D341Med (cell line): ENCODE measurements around the gene DPYD.

Experiments
- DNase-seq: peaks from one replicate; pipeline ENCODE4 v3.0.0; 2012; ENCODE audit warnings: low spot score

Gene DPYD

GRCh38 chr1:97427371-97427770 is 493.5 kb downstream of the DPYD start:
- DNase-seq = no peak

DNA sequence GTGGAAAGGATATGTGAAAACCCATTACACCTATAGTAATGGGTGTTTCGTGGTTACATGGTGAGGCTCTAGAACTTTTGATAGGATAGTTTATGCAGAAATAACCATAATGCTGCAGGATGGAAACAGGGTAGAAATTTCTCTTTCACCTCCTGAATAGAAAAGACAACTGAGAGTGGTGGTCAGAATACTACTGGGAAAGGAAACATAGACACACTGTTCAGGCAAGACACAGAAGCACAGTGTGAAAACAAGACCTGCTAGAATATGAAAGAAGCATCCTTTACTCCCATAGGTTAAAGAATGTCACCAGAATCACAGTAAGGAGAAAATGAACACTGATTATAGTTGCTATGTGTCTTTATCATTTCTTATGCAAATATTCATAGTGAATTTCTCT is 496.6 kb downstream of the DPYD start:
- DNase-seq = no peak

- no peak for DNase-seq
These were observed 497.4 kb downstream of the DPYD start for GRCh38 chr1:97423403-97423802.

DNA sequence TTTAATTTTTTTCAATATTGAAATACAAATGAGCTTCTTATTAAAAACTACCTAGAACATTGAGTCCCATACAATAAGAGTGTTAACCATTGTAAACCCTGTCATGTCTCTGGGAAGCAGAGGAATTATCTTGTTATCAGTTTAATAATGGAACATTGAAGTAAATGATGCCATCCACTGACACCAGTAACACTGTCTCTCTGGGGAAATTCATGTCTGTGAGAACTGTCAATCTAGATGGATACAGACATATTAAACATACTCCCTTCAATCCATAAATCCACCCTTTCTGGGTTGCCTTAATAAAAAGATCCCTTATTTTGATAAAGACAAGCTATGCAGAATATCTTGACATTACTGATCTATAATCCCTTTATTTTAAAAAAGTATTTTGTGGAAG is 503.2 kb downstream of the DPYD start:
- no peak for DNase-seq

DNA sequence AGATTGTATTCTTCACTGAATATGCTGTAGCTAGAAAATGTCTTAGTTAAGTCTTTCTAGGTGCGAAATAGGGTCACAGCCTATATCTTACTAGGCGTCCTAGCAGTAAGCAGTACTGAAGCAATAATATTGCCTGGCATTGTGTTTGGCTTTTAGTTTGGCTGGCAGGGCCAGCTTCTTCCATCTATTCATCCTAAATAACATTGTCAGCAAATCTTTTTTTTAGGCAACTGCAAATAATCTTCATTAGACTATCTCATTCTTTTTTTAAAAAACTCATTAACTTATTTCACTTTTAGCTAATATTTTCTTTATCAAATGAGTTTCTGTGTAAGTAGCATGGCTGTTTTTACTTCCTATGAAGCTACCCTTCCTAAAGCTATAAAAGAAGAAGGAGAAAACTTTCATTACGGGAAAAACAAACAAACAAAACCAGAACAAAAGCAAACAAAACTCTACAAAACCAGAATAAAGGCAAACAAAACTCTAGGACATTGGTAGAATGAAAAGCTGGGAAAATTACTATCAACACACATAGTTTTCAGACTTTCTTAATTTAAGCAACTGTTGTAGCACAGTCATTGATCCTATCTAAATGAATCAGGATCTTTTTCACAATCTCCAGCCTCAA is 506.0 kb downstream of the DPYD start:
- no peak for DNase-seq

DNA sequence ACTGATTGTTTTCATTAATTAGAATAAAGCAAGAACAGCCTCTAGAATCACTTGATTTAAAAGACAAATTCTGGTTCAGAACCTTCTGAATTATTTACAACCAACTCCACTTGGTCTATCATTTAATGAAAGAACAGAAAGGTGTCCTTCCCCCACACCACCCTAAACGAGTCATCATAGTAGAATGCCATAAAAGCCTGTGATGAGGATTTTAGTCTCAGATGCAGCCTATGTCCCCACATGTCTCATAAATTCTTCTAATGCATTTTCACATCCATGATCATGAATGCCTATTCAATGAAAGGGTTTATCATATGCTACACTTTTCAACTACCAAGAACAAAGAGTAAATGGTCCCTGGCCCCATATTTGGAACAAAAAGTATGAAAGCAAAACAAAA is 508.1 kb downstream of the DPYD start:
- DNase-seq = no peak

- no peak for DNase-seq
These were observed 508.7 kb downstream of the DPYD start for GRCh38 chr1:97412166-97412565.

GRCh38 chr1:97396463-97396862 is 524.4 kb downstream of the DPYD start:
- no peak for DNase-seq

DNA sequence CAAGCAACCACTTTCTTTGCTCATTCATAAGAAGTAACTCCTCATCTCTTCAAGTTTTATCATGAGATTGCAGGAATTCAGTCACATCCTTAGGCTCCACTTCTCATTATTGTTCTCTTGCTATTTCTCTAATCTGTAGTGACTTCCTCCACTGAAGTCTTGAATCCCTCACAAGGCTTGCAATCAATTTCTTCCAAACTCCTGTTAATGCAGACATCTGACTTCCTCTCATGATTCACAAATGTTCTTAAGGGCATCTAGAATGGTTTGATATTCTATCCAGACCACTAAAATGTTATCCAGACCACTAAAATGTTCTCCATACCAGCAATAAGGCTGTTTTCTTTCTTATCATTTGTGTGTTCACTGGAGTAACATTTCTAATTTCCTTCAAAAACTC is 528.1 kb downstream of the DPYD start:
- DNase-seq = no peak

DNA sequence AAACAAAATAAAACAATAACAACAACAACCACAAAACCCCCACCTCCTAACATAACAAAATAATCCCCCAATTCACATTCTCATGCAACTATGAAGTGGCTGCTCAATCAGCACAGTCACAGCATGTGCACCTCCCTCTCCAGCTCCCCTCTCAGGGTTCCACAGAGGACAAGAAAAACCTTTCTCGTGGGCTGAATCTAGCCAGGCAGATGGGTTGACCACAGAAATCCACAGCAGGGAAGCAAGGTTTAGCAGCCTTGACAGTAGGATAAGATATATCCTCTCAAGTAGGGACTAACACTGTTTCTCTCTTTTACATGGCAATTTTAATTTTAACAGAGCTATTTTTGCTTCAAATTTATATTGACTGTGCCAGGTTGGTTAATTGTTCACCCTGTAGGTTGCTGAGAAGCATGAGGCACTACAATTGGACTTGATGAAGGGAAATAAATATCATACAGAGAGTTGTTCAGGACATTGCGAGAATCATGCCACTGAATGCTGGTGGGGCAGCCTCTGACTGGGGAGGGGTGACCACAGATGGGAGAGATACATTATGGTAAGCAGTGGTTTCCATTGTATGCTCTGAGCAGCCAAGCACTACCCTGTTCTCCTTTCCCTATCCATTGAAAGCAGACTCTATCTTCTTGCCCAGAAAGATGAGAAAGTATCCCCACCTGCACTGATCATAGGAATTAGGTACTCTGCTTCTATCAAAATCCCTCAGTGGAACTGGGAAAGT is 535.1 kb downstream of the DPYD start:
- DNase-seq = no peak

DNA sequence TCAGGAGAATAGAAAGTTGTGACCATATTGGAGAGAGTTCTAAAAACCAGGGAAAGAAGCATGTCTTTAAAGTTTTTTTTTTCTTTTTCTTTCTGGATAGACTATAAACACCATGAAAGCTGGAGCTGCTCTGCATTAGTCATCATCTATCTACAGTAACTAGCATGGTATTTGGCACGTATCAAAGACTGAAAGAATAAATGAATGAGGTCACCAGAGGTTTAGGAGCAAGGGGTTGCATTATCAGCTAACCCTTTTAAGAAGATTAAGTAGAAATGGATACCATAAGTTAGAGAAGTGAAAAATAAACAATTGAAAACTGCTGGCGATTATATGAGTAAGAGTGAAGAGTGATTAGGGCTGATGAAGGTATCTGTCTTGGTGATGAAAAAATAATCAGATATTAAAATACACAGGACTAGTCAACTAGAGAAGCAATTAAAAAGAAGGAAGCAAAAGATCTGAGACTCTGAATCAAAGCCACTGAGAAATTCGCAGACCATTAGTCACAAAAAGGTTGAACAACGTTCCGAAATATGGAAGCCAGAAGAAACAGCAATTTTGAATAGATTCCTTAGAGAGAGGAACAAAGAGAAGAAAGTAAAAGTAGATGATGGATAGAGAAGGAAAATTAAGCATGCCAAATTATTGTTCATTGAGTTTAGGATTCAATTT is 536.4 kb downstream of the DPYD start:
- no peak for DNase-seq

DNA sequence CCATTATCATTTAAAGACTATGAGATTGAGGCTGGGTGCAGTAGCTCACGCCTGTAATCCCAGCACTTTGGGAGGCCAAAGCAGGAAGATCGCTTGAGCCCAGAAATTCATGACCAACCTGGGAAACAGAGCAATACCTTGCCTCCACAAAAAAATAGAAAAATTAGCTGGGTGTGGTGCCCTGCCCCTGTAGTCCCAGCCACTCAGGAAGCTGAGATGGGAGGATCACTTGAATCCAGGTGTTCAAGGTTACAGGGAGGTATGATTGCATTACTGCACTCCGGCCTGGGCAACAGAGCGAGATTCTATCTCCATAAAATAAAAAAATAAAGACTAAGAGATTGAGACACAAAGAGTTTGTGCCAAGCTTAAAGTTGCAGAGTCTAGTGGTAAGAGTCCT is 537.0 kb downstream of the DPYD start:
- no peak for DNase-seq

DNA sequence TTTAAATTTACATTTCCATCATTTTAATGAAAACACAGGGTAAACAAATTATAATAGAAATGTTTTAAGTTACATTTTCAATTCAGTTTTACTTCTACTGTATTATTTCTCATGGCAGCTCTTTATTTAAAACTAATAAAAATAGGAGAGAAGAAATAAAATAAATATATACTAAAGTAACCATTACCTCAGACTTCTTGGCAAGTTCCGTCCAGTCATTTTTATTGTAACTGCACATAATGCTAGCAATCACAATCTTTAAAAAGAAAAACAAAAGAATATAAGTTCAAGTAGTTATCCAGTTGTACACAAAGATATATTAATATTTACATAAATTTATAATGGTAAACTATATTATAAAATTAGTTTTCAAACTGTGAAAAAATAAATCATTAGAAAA is 538.6 kb downstream of the DPYD start:
- DNase-seq = no peak

DNA sequence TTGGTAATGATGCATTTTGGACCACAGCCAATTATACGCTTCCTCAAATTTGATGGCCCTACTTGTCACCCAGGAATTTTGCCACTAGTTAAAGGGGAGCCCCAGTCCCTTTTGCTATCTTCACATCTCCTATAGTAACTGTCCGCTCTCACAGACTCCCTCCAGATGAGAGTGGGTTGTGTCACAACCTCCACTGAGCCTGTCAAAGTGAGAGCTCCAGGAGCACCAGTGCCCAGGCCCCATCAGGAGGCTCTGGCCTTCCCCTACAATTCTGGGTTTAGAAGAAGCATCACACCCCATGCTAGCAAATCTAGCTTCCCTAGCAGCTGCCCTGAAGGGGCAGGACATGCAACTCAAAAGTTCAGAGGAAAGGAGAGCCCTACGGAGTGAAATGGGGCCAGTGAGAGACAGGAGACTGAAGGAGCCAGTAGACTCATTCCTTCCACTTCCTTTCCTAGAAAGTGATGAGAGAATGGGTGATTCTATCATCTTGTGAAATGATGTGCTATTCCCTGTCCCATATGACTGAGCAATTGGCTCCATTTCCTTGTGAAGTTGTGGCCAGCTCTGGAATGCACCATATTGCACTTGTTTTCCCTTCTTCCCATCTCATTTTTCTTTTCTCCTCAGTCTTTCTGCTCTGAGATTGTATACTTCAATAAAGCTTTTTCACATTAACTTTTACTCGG is 541.3 kb downstream of the DPYD start:
- DNase-seq = no peak

DNA sequence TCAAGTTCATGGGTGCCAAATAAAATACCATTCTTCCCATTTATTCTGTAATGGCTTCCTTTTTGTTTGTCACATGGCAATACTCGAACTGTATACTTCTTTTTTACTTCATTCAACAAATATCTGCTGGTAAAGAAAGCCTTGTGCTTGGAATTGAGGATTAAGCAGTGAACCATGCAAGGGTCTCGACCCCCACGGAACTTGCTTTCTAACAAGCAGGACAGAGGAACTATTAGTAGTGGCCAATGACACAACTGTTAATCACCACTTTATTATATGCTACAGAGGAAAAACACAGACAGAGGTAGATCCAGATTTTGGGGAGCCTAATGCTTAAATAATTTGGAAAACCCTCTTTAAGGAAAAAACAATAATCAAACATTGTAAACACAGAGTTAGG is 542.2 kb downstream of the DPYD start:
- DNase-seq = no peak

- DNase-seq = no peak
These were observed 543.3 kb downstream of the DPYD start for GRCh38 chr1:97377432-97378034.

- DNase-seq = no peak
These were observed 547.8 kb downstream of the DPYD start for GRCh38 chr1:97373000-97373399.

DNA sequence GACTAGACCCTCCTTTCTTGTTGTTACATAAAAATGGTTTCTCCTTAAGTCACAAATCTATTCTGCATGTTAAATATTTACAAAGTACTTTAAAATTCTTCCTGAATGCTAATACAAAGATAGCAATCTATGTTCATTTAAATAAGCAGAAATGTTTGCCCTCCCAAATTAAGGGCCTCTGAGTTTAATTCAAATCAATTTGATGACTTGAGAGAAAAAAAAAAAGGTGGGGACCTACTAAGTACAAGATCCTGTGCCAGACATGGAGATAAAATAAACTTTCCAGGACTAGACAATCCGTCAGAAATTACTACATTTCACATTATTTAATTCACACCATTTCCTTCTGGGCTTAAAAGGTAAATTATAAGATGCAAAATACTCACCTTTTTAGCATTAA is 548.3 kb downstream of the DPYD start:
- no peak for DNase-seq

GRCh38 chr1:97368296-97368695 is 552.5 kb downstream of the DPYD start:
- DNase-seq = no peak

- DNase-seq = no peak
These were observed 553.9 kb downstream of the DPYD start for GRCh38 chr1:97366984-97367383.

DNA sequence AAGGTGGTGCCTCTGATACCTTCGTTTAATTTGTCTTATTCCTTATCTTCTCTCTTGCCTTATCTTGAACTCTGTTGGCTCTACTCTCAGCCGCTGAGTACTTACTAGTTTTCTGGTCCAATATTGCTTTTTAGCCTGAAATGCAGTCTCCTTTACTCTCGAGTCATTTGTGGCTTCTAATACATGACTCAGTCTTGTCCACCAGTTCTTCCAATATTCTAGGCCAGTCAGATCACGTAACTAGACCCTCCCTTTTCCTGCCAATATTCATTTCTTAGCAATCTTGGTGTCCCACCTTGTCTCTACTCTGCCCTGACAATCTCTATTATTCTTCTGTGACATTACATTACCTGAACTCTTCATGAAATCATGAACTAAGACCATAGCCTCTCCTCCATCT is 555.8 kb downstream of the DPYD start:
- DNase-seq = no peak

GRCh38 chr1:97364086-97364485 is 556.7 kb downstream of the DPYD start:
- DNase-seq = no peak

DNA sequence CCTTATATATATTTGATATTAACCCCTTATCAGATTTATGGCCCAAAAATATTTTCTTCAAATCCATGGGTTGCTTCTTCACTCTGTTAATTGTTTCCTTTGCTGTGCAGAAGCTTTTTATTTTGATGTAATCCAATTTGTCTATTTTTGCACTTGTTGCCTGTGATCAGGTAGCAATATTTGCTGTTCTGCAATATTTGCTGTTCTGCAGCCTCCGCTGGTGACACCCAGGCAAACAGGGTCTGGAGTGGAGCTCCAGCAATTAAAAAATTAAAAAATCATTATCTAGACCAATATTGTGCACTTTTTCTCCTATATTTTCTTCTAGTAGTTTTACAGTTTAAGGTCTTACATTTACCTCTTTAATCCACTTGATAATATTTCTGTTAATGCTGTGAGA is 564.5 kb downstream of the DPYD start:
- no peak for DNase-seq
